Measurements from ENCODE around the gene C5orf15.

C5orf15 gene

GRCh38 chr5:133993185-133993936 is 24.9 kb upstream of the C5orf15 start:
- no peak for DNase-seq (ENCODE audit: low read depth in 1 of 2, low spot score in 1 of 2)
- H3K27me3 ChIP-seq (ENCODE audit: insufficient read depth, poor library complexity, severe bottlenecking): no peaks in the 10 kb centered on the region
- H3K27ac ChIP-seq (replicated peaks): no peak overlapping the region
- TF ChIP-seq POLR2AphosphoS5 (IDR thresholded peaks at IDR 0.05; ENCODE audit: low read depth): no peak
- TF ChIP-seq REST (IDR thresholded peaks at IDR 0.05; ENCODE audit: insufficient replicate concordance, low read depth): no peak
- TF ChIP-seq SPI1 (IDR thresholded peaks at IDR 0.05; ENCODE audit: borderline replicate concordance, low read depth): no peak
- no peak for TF ChIP-seq CTCF (IDR thresholded peaks at IDR 0.05; ENCODE audit: insufficient read depth, low read length)
- no peak for TF ChIP-seq GABPA (IDR thresholded peaks at IDR 0.05; ENCODE audit: low read depth)
- H3K4me3 ChIP-seq (replicated peaks; ENCODE audit: insufficient read depth, low read length): no peak overlapping the region

GRCh38 chr5:133992429-133993155 is 24.2 kb upstream of the C5orf15 start:
- no peak for TF ChIP-seq POLR2AphosphoS5 (IDR thresholded peaks at IDR 0.05; ENCODE audit: low read depth)
- no peak for TF ChIP-seq GABPA (IDR thresholded peaks at IDR 0.05; ENCODE audit: low read depth)
- no peak for TF ChIP-seq CTCF (IDR thresholded peaks at IDR 0.05; ENCODE audit: insufficient read depth, low read length)
- TF ChIP-seq SPI1 (IDR thresholded peaks at IDR 0.05; ENCODE audit: borderline replicate concordance, low read depth): no peak
- no peak for TF ChIP-seq REST (IDR thresholded peaks at IDR 0.05; ENCODE audit: insufficient replicate concordance, low read depth)
- no peak for DNase-seq (ENCODE audit: low read depth in 1 of 2, low spot score in 1 of 2)
- no peak overlapping the region for H3K4me3 ChIP-seq (replicated peaks; ENCODE audit: insufficient read depth, low read length)
- no peak overlapping the region for H3K27ac ChIP-seq (replicated peaks)
- H3K27me3 ChIP-seq (ENCODE audit: insufficient read depth, poor library complexity, severe bottlenecking): no peaks in the 10 kb centered on the region

- H3K27ac ChIP-seq (replicated peaks): no peak overlapping the region
- no peak overlapping the region for H3K4me3 ChIP-seq (replicated peaks; ENCODE audit: insufficient read depth, low read length)
- DNase-seq (ENCODE audit: low read depth in 1 of 2, low spot score in 1 of 2): no peak
- TF ChIP-seq SPI1 (IDR thresholded peaks at IDR 0.05; ENCODE audit: borderline replicate concordance, low read depth) (no peak), REST (IDR thresholded peaks at IDR 0.05; ENCODE audit: insufficient replicate concordance, low read depth) (no peak), CTCF (IDR thresholded peaks at IDR 0.05; ENCODE audit: insufficient read depth, low read length) (no peak), POLR2AphosphoS5 (IDR thresholded peaks at IDR 0.05; ENCODE audit: low read depth) (no peak), GABPA (IDR thresholded peaks at IDR 0.05; ENCODE audit: low read depth) (no peak)
- H3K27me3 ChIP-seq (ENCODE audit: insufficient read depth, poor library complexity, severe bottlenecking): no peaks in the 10 kb centered on the region
Measured at GRCh38 chr5:133991171-133991910, 22.9 kb upstream of the C5orf15 start.

Data from HL-60 (cell line).